ENCODE data around the gene CALD1. TPM values are rescaled to one million over a fixed set of nuclear protein-coding genes. Genes with fewer than 3 reads are reported as not detected.
A peak's percentile ranks its signal among the peaks of the same experiment; 100 is the strongest.

CALD1 gene
- total RNA-seq, 2 donors from 2014 or later = 307 to 314 TPM

DNA sequence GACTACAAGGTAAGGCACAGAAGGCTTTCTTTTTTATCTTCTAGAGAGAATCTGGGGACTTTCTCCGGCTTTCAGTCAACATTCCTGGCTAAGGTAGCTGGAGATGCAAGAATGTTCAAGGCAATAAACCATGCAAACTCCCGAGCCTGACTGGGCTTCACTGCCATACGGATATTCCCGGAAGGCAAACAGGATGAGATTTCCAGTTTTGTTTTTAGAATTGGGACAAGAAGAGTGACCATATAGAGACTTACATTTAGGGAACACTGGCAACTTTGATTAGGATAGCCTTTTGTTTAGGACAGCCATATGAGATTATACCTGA, 269 bp downstream of the CALD1 start:
- Histone ChIP-seq H3K27me3 (replicated peaks; ENCODE audit: insufficient read depth) (no peaks in the 10 kb centered on the region), H3K36me3 (no peaks in the 10 kb centered on the region), H3K9me3 (no peaks in the 10 kb centered on the region), H3K4me3 (peak overlapping the region; percentile 40 to 57), H3K4me1 (replicated peaks) (peaks cover 7% of the 10 kb centered on the region), H3K27ac (peak overlapping the region; percentile 85 to 88)
- no peak for TF ChIP-seq POLR2A (IDR thresholded peaks at IDR 0.05)
- TF ChIP-seq, protein P1, sequence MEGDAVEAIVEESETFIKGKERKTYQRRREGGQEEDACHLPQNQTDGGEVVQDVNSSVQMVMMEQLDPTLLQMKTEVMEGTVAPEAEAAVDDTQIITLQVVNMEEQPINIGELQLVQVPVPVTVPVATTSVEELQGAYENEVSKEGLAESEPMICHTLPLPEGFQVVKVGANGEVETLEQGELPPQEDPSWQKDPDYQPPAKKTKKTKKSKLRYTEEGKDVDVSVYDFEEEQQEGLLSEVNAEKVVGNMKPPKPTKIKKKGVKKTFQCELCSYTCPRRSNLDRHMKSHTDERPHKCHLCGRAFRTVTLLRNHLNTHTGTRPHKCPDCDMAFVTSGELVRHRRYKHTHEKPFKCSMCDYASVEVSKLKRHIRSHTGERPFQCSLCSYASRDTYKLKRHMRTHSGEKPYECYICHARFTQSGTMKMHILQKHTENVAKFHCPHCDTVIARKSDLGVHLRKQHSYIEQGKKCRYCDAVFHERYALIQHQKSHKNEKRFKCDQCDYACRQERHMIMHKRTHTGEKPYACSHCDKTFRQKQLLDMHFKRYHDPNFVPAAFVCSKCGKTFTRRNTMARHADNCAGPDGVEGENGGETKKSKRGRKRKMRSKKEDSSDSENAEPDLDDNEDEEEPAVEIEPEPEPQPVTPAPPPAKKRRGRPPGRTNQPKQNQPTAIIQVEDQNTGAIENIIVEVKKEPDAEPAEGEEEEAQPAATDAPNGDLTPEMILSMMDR (IDR thresholded peaks at IDR 0.05) = no peak
- TF ChIP-seq POLR2AphosphoS5 (IDR thresholded peaks at IDR 0.05) = no peak
- DNase-seq (ENCODE audit: low spot score) = no peak
- intact Hi-C loops (cut with DNase I) = loop anchor here (5.0 to 10.0 kb wide), 5 partner anchors 48 to 168 kb away; no protein-coding TSS in a partner anchor
- WGBS = 8% methylated on average over 4 of the region's 4 CpGs

DNA sequence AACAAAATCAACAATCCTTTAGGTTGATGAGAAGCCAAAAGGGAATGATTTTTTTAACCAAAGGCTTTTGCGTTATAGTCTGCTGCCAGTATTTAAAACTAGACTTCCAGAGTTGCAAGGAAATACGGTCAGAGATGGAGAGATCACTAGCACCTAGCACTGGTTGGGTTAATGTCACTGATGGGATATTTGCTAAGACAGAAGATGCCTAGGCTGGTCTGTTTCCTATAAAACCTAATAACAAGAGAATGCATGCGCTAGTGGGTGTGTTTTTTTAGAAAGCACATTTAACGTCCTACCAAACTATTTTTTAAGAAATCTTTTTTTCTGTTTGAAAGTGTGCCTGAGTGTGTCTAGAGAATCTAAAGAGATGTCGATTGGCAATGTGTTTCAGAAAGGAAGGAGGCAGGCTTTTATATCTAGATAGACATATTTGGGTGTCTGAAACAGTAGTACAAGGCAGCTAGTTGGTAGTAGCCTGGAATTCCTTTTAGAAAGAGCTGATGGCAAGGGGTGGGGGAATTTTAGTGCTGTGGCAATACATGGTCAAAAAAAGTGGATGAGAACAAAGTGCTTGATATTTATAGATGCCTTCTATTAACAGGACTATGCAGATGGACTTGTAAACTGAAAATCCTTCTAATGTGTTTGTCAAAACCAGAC, 863 bp downstream of the CALD1 start:
- DNase-seq (ENCODE audit: low spot score) = no peak
- peak overlapping the region; percentile 40 to 57 for H3K4me3 ChIP-seq
- intact Hi-C loops (cut with DNase I) = loop anchor here (5.0 to 10.0 kb wide), 4 partner anchors 47 to 167 kb away; no protein-coding TSS in a partner anchor

DNA sequence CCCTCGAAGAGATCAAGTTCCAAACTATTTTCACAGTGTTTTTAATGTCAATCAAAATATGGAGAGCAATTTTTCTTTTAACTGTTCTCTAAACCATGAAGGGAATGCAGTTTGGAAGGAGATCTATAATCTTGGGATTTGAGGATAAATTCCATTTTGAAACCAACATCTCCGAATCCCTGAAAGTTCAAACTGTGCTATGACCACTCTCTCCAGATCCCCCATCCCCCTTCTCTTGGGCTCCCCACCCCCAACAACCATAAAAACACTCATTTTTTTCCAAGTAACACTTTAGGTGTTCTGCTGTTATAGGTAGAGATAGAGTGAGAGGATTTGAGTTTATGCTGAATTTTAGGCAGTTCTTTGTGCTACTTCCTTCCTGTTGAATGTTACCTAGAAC, 1.7 kb downstream of the CALD1 start:
- H3K27me3 ChIP-seq (replicated peaks; ENCODE audit: insufficient read depth) = no peaks in the 10 kb centered on the region
- H3K9me3 ChIP-seq = no peaks in the 10 kb centered on the region
- no peak for TF ChIP-seq POLR2AphosphoS5 (IDR thresholded peaks at IDR 0.05)
- TF ChIP-seq POLR2A (IDR thresholded peaks at IDR 0.05) = no peak
- TF ChIP-seq, protein P1 (IDR thresholded peaks at IDR 0.05) = no peak
- intact Hi-C loops (cut with DNase I) = loop anchor here (5.0 to 10.0 kb wide), 4 partner anchors 46 to 166 kb away; no protein-coding TSS in a partner anchor
- 23% methylated on average over 2 of the region's 2 CpGs for WGBS
- DNase-seq (ENCODE audit: low spot score) = no peak
- H3K4me1 ChIP-seq (replicated peaks) = peaks cover 7% of the 10 kb centered on the region
- H3K27ac ChIP-seq = peak overlapping the region; percentile 85 to 88
- peak overlapping the region; percentile 40 to 57 for H3K4me3 ChIP-seq
- no peaks in the 10 kb centered on the region for H3K36me3 ChIP-seq

More for the DNA sequence above, 863 bp downstream of the CALD1 start:
- 7% methylated on average over 5 of the region's 5 CpGs for WGBS
- Histone ChIP-seq H3K36me3 (no peaks in the 10 kb centered on the region), H3K27ac (peak overlapping the region; percentile 85 to 88), H3K4me1 (replicated peaks) (peaks cover 7% of the 10 kb centered on the region), H3K9me3 (no peaks in the 10 kb centered on the region), H3K27me3 (replicated peaks; ENCODE audit: insufficient read depth) (no peaks in the 10 kb centered on the region)
- TF ChIP-seq POLR2A (IDR thresholded peaks at IDR 0.05) (no peak), POLR2AphosphoS5 (IDR thresholded peaks at IDR 0.05) (no peak)
- TF ChIP-seq, protein P1 (IDR thresholded peaks at IDR 0.05) = no peak

DNA sequence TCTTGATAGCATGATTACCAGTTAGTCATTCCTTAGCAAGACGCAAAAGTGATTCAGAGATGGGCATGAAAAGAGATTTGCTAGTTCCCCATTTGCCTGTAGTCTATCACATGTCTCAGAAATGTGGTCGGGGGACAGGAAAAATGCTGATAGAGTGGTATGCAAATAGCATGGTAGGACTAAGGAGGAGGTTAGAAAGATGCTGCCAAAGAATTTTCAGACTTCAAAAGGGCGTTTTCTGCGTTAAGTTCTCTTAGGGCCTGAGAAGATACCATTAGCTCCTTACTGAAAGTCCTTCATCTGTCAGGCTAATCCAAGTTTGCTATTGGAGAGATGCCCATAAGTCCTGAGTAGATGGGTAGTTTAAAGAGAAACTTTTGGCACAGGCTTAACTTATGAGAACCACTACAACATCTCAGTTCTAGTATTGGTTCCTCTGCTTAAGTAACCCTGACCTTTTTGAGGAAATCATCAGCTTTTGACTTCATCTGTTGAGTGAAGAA, 2.7 kb downstream of the CALD1 start:
- Histone ChIP-seq H3K4me1 (replicated peaks) (peaks cover 9% of the 10 kb centered on the region), H3K27ac (peak overlapping the region; percentile 85 to 88), H3K4me3 (peak overlapping the region in 1 of 2 donors; percentile 57), H3K9me3 (no peaks in the 10 kb centered on the region), H3K36me3 (no peaks in the 10 kb centered on the region), H3K27me3 (replicated peaks; ENCODE audit: insufficient read depth) (no peaks in the 10 kb centered on the region)
- DNase-seq (ENCODE audit: low spot score) = no peak
- 61% methylated on average over 4 of the region's 4 CpGs for WGBS
- intact Hi-C loops (cut with DNase I) = loop anchor here (5.0 to 10.0 kb wide), 4 partner anchors 45 to 165 kb away; no protein-coding TSS in a partner anchor
- TF ChIP-seq, protein P1 (IDR thresholded peaks at IDR 0.05) = no peak
- TF ChIP-seq POLR2AphosphoS5 (IDR thresholded peaks at IDR 0.05) (no peak), POLR2A (IDR thresholded peaks at IDR 0.05) (no peak)

All from prostate gland (tissue), 2 donors.